Measurements from ENCODE around the gene FAM124A.

FAM124A gene

DNA sequence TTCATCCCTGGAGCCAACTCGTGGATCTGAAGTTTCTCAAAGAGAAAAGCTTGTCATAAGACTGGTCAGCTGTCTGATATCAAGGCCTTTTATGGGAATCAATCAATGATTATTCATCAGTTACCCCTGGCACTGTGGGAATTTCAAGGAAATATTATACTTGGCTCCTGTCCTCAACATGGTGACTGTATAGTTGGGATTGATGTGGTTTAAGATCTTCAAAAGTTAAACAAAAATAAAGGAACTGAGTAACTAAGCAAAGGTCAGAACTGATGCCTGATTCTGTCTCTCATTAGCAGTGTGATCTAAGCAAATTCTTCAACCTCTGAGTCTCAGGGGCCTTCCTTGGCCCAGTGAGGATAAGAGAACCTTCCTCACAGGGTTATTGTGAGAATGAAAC lies 95.1 kb downstream of the FAM124A start:
- TF ChIP-seq, protein P1, sequence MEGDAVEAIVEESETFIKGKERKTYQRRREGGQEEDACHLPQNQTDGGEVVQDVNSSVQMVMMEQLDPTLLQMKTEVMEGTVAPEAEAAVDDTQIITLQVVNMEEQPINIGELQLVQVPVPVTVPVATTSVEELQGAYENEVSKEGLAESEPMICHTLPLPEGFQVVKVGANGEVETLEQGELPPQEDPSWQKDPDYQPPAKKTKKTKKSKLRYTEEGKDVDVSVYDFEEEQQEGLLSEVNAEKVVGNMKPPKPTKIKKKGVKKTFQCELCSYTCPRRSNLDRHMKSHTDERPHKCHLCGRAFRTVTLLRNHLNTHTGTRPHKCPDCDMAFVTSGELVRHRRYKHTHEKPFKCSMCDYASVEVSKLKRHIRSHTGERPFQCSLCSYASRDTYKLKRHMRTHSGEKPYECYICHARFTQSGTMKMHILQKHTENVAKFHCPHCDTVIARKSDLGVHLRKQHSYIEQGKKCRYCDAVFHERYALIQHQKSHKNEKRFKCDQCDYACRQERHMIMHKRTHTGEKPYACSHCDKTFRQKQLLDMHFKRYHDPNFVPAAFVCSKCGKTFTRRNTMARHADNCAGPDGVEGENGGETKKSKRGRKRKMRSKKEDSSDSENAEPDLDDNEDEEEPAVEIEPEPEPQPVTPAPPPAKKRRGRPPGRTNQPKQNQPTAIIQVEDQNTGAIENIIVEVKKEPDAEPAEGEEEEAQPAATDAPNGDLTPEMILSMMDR (IDR thresholded peaks at IDR 0.05; ENCODE audit: borderline replicate concordance, insufficient read depth, low read depth, low read length) = no peak
- no peak overlapping the region for H3K4me3 ChIP-seq (ENCODE audit: low read depth, low read length)

DNA sequence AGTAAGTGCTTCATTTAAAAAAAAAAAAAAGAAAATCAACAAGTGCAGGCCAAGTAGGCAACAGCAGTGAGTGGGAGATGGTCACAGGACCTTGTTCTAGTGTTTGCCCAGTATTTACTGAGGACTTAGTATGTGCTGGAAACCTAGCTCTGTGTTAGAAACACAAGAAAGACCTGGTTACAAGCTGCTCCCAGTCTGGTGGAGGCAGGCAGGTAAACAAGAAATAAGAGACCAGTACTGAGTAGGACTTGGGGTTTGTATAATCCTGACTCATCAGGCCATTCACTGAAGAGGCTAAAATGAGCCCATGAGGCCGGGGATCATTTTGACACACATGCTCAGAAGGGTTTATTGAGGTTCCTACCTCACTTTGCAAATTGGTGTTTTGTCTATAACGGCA lies 95.8 kb downstream of the FAM124A start:
- no peak overlapping the region for H3K4me3 ChIP-seq (ENCODE audit: low read depth, low read length)
- TF ChIP-seq, protein P1 (IDR thresholded peaks at IDR 0.05; ENCODE audit: borderline replicate concordance, insufficient read depth, low read depth, low read length) = no peak

DNA sequence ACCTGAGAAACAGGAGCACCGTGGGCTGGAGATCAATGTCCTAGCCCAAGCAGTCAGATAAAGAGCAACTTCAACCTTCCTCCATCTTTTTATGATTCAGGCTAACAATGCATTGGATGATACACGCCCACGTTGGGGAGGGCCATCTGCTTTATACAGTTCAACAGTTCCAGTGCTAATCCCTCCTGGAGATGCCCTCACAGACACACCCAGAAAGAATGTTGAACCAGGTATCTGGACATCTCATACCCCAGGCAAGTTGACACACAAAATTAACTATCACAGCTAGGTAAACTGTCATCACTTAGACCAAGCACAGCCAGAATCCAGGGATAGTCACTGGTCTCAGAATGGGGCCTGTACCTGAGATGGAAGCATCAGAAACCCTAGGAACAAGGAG lies 96.7 kb downstream of the FAM124A start:
- H3K4me3 ChIP-seq (ENCODE audit: low read depth, low read length) = no peak overlapping the region
- TF ChIP-seq, protein P1 (IDR thresholded peaks at IDR 0.05; ENCODE audit: borderline replicate concordance, insufficient read depth, low read depth, low read length) = no peak

DNA sequence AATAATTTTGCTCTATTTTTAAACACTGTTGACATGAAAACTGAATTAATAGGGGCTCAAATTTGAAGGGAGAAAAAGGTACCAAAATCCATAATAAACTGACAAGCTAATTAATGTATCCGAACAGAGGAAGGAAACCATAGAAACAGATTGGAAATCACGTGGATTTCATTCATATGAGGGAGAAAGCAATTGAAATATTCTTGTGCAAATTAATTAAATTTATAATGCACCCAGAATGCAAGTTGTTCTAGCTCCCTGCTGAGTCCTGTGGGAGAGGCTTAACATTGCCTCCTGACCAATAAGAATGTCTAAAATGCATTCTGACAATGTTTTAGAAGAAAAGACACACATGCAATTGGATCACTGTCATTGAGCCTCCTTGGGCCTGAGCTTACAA lies 99.6 kb downstream of the FAM124A start:
- TF ChIP-seq, protein P1 (IDR thresholded peaks at IDR 0.05; ENCODE audit: borderline replicate concordance, insufficient read depth, low read depth, low read length) = no peak

DNA sequence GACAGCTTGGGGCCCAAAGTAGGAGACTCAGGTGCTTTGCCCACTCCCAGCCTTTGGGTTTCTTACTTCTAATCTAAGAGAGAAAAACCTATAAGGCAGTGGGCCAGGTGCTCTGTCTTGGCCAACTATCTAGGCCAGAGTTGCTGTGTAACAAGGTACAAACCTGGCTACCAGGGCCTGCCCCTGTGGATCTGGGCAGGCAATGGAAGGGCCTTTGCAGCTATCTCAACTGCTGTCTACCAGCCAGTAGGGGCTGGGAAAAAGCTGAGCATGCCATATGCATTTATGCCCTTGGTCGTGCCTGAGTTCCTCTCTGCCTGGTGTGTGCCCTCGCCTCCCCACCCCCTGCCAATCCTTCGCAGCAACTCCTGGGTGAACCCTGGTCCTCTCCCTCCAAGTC lies 100.6 kb downstream of the FAM124A start:
- TF ChIP-seq, protein P1 (IDR thresholded peaks at IDR 0.05; ENCODE audit: borderline replicate concordance, insufficient read depth, low read depth, low read length) = no peak
- no peak overlapping the region for H3K4me3 ChIP-seq (ENCODE audit: low read depth, low read length)

More for the DNA sequence above, 99.6 kb downstream of the FAM124A start:
- H3K4me3 ChIP-seq (ENCODE audit: low read depth, low read length) = no peak overlapping the region

DNA sequence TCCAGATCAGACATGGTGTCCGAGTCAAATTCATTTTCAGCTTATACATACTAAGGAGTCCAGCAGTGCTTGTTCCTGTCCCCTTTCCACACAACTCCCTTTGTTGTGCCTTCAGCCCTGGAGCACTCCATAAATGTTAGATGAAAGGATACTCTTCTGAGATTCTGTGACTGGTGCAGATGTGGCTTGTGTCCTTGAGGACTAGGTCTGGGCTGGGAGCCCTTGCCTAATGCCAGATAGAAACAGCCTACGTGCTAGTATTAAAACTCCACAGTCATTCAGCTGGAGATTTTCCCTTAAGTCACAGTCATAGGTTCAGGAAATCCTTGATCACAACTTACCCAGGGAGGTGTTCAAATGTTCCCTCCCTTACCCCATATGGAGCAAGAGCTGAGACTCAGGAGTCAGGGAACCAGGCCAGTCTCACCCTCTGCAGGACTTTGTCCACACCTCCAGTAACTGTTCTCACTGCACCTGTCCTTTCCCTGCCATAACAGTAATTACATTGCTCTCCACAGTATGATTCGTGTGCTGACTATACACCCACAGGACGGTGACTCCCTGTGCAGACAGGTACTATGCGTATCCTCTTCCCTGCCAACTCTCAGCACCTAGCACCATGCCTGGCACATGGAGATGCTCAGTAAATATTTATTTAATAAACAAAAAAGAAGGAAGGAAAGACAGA lies 101.8 kb downstream of the FAM124A start:
- no peak overlapping the region for H3K4me3 ChIP-seq (ENCODE audit: low read depth, low read length)
- TF ChIP-seq, protein P1 (IDR thresholded peaks at IDR 0.05; ENCODE audit: borderline replicate concordance, insufficient read depth, low read depth, low read length) = no peak

DNA sequence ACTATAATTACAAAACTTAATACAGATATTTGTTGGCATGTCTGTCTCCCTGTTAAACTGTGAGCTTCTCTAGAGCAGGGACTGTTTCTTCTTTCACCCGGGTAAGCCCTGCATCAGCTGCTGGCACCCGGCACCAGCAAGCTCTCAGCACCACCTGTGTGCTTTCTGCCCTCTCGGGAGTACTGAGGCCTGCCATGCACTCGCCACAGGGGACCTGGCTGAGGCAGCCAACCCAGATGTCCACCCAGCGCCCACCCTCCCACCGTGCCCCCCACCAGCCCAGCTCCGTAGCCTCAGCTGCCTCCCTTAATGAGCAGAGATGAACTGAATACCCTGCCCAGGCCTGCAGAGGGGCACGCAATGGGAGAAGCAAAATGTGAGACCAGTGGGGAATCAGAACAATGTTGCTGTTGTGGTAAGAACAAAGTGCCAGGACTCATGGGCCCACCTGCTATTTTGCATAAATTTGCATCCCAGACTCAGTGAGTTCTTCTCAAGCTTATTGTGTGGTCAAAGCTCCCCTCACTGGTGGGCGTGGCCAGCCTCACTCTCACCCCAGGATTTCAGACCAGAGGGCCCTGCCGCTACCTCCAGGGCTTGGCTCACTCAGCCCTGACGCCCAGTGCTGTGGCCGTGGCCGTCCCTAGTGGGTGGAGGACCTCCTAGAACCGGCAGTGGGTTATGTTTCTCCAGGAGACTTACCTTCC lies 102.7 kb downstream of the FAM124A start:
- TF ChIP-seq, protein P1 (IDR thresholded peaks at IDR 0.05; ENCODE audit: borderline replicate concordance, insufficient read depth, low read depth, low read length) = no peak
- no peak overlapping the region for H3K4me3 ChIP-seq (ENCODE audit: low read depth, low read length)

Data from GM12875 (cell line).